Adrenal gland (tissue), 12 donors: ENCODE measurements around the gene SPCS2. TPM values are rescaled to one million over a fixed set of nuclear protein-coding genes. Genes with fewer than 3 reads are reported as not detected.
A peak's percentile ranks its signal among the peaks of the same experiment; 100 is the strongest.

Experiments used
- DNase-seq, 7 donors: peaks; one replicate each; pipeline ENCODE4 v3.0.0-alpha.2; 2019 to 2020
- H3K27ac ChIP-seq, 5 donors: fragments of 200-600 bp; sonication (generic) in 4 of 5; 1 replicate in 3 of 5; 2 replicates in 2 of 5; pipeline versions ENCODE4 v1.5.1 to v1.8.0; 2016 to 2020; ENCODE audit warnings: mild to moderate bottlenecking in 1 of 5
- H3K27me3 ChIP-seq: fragments of 200-600 bp; 2 replicates; pipeline ENCODE4 v1.8.0; 2021
- H3K36me3 ChIP-seq, 2 donors: fragments of 200-600 bp; replicated peaks in 1 of 2; 1 replicate in 1 of 2; 2 replicates in 1 of 2; pipeline versions ENCODE4 v1.5.1 to v1.8.0; 2018 to 2022
- H3K4me1 ChIP-seq, 2 donors: fragments of 200-600 bp; replicated peaks in 1 of 2; 1 replicate in 1 of 2; 2 replicates in 1 of 2; pipeline versions ENCODE4 v1.5.1 to v1.8.0; 2018 to 2021
- H3K4me3 ChIP-seq, 4 donors: fragments of 200-600 bp; sonication (generic) in 3 of 4; one replicate each; pipeline ENCODE4 v1.5.1; 2016 to 2018
- H3K9me3 ChIP-seq, 3 donors: fragments of 200-600 bp; sonication (generic) in 1 of 3; replicated peaks in 1 of 3; 1 replicate in 2 of 3; 2 replicates in 1 of 3; pipeline versions ENCODE4 v1.5.1 to v1.8.0; 2016 to 2021
- POLR2A ChIP-seq, 2 donors: fragments of 450-650 bp; IDR thresholded peaks; one replicate each; pipeline ENCODE4 v1.6.1; 2017; ENCODE audit warnings: antibody characterized with exemption in 2 of 2, mild to moderate bottlenecking in 2 of 2, moderate library complexity in 1 of 2
- WGBS, 4 donors: extraction: QIAGEN DNeasy Blood & Tissue Kit in 2 of 4; methylation state at CpG; one replicate each; pipeline versions ENCODE4 v1.1.5 to v1.1.7; 2013 to 2017; 5-methylcytosine and 5-hydroxymethylcytosine counted together
- intact Hi-C, 2 donors: fragments of 100-400 bp; cut with DNase I; formaldehyde crosslinking; loops; one replicate each; pipeline versions ENCODE4 v1.14.1 to v1.15.0; 2022 to 2023
- polyA plus RNA-seq, 3 donors: library from polyadenylated mRNA; stranded (reverse); fragments of 200-250 nt in 2 of 3; fragments of 350-450 nt in 1 of 3; fragmentation: Illumina TruSeq in 1 of 3; extraction: RNeasy Lipid Tissue Mini Kit (QIAGEN cat#74804) in 1 of 3; gene quantifications; one replicate each; pipeline ENCODE4 v1.2.3, GENCODE V29; 2013 to 2014
- total RNA-seq, 9 donors: library from RNA; depleted of rRNA in 4 of 9; stranded (reverse); fragments of >200 nt in 4 of 9; fragments of 120-200 nt in 1 of 9; fragmentation: NEBNext Ultra II Directional in 1 of 9; extraction: Animal tissue kit (Norgen Biotek cat#: 25700) in 1 of 9; gene quantifications; one replicate each; pipeline versions ENCODE4 v1.1.0 to v1.2.4, GENCODE V29; 2013 to 2023
- TF ChIP-seq, protein P1 (sequence below), 6 experiments: fragments of 450-650 bp in 4 of 6; fragments of 200-600 bp in 2 of 6; sonication (generic) in 1 of 6; IDR thresholded peaks; 1 replicate in 5 of 6; 2 replicates in 1 of 6; pipeline versions ENCODE4 v1.5.1 to v1.8.0; 2016 to 2021; ENCODE audit warnings: antibody characterized with exemption in 6 of 6, mild to moderate bottlenecking in 2 of 6, moderate library complexity in 1 of 6
- donor health status: healthy with polysubstance abuse.
- donor health status: Bipolar disorder and iron deficiency.
- donor health status: DM: yes; HTN: yes; CAD: no.
- donor health status: DM: no; HTN: no; CAD: no.
- donor health status: DM: no; HTN: no; CAD: no.
- donor health status: DM: yes; HTN: yes; CAD: no.

Gene SPCS2
- total and polyA plus RNA-seq, 12 donors, result 38.6 to 287 (median 124) TPM

DNA sequence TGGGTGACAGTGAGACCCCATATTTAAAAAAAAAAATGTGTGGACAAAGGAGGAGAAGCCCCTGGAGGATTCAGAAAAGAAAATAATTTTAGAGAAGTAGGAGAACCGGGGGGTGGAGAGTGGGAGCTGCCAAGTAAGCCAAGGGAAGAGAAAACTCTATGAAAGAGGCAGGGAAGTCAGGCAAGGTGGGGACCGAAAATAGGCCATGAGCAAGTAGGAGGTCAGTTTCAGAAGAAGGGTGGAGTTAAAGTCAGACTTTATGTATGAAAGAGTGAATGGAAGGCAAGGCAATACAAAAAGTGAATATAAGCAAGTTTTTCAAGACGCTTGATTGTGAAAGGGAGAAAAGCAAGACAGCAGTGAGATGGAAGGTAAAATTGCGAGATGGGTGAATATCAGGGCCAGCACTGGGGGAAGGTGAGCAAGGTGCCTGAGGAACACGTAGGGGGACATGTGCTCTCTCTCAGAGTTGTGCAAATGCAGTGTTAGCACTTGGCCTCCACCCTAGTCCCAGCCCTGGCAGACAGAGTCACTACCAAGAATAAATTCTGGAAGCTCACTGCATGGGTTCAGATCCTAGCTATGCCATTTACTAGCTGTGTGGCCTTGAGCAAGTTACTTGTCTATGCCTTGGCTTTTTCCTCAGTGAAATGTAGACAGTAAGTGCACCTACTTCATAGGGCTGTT is 6.8 kb upstream of the SPCS2 start:
- no peaks in the 10 kb centered on the region for H3K4me1 ChIP-seq
- 85 to 95% (median 89%) methylated on average over 5 of the region's 5 CpGs for WGBS, 4 donors
- no peaks in the 10 kb centered on the region for H3K27me3 ChIP-seq
- no peak overlapping the region for H3K27ac ChIP-seq
- no peaks in the 10 kb centered on the region for H3K9me3 ChIP-seq
- intact Hi-C loops, result no loop called here
- DNase-seq, result no peak
- H3K4me3 ChIP-seq, result no peak overlapping the region
- H3K36me3 ChIP-seq, result no peaks in the 10 kb centered on the region
- TF ChIP-seq POLR2A (IDR thresholded peaks at IDR 0.05), result no peak
- TF ChIP-seq, protein P1, sequence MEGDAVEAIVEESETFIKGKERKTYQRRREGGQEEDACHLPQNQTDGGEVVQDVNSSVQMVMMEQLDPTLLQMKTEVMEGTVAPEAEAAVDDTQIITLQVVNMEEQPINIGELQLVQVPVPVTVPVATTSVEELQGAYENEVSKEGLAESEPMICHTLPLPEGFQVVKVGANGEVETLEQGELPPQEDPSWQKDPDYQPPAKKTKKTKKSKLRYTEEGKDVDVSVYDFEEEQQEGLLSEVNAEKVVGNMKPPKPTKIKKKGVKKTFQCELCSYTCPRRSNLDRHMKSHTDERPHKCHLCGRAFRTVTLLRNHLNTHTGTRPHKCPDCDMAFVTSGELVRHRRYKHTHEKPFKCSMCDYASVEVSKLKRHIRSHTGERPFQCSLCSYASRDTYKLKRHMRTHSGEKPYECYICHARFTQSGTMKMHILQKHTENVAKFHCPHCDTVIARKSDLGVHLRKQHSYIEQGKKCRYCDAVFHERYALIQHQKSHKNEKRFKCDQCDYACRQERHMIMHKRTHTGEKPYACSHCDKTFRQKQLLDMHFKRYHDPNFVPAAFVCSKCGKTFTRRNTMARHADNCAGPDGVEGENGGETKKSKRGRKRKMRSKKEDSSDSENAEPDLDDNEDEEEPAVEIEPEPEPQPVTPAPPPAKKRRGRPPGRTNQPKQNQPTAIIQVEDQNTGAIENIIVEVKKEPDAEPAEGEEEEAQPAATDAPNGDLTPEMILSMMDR (IDR thresholded peaks at IDR 0.05), result no peak

DNA sequence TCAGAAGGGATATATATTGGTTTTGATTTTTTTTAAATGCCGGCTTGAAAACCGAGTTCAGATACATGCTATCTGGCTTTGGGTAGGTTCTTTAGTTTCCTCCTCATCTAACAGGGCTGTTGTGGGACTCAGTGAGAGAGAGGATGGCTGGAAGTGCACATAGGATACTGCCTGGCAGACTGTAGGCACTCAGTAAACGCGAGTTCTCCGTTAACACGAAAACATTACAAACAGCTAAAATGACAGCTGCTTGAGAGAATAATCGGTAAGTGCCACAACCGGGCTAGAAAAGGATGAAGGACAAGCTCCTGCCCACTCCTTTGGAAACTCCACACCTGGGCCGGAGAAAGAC is 544 bp upstream of the SPCS2 start:
- WGBS, 4 donors, result 1 to 3% (median 2%) methylated on average over 8 to 9 of the region's 9 CpGs
- H3K36me3 ChIP-seq, result no peaks in the 10 kb centered on the region
- TF ChIP-seq POLR2A (IDR thresholded peaks at IDR 0.05), result no peak
- TF ChIP-seq, protein P1 (IDR thresholded peaks at IDR 0.05), result no peak
- H3K9me3 ChIP-seq, result no peaks in the 10 kb centered on the region
- H3K27ac ChIP-seq, result peak overlapping the region in 3 of 5 donors; percentile 73 to 86 (median 84)
- peaks cover 1 to 41% of the 10 kb centered on the region in 2 donors for H3K4me1 ChIP-seq
- no peak for DNase-seq
- peak overlapping the region; percentile 64 to 81 (median 76) for H3K4me3 ChIP-seq
- H3K27me3 ChIP-seq, result no peaks in the 10 kb centered on the region
- intact Hi-C loops, result no loop called here

DNA sequence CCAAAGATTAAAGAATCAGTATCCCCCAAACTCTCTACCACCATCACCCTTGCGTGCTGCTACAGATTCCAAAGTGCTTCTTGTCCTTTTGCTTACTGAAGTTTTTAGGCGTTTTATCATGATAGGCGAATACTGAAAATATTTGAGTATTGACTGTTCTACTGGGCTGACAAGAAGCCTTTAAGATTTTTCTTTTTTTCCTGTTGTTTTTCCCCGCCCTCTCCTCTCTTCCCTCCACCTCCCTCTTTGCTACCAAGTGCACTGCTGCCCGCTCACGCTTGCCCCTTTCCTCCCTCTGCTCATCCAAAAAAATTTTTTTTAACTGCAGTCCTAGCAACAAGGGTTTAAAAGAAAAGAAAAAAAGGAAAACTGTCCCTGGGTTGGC is 679 bp downstream of the SPCS2 start:
- H3K27ac ChIP-seq, result peak overlapping the region; percentile 4 to 86 (median 73)
- intact Hi-C loops, result no loop called here
- WGBS, 4 donors, result 1 to 2% (median 1%) methylated on average over 6 of the region's 6 CpGs
- H3K36me3 ChIP-seq, result no peaks in the 10 kb centered on the region
- peak overlapping the region in 3 of 4 donors; percentile 75 to 76 (median 76) for H3K4me3 ChIP-seq
- DNase-seq, result no peak
- H3K4me1 ChIP-seq, result peaks cover 3 to 48% of the 10 kb centered on the region in 2 donors
- H3K27me3 ChIP-seq, result no peaks in the 10 kb centered on the region
- no peaks in the 10 kb centered on the region for H3K9me3 ChIP-seq
- TF ChIP-seq, protein P1 (IDR thresholded peaks at IDR 0.05), result no peak
- no peak for TF ChIP-seq POLR2A (IDR thresholded peaks at IDR 0.05)

DNA sequence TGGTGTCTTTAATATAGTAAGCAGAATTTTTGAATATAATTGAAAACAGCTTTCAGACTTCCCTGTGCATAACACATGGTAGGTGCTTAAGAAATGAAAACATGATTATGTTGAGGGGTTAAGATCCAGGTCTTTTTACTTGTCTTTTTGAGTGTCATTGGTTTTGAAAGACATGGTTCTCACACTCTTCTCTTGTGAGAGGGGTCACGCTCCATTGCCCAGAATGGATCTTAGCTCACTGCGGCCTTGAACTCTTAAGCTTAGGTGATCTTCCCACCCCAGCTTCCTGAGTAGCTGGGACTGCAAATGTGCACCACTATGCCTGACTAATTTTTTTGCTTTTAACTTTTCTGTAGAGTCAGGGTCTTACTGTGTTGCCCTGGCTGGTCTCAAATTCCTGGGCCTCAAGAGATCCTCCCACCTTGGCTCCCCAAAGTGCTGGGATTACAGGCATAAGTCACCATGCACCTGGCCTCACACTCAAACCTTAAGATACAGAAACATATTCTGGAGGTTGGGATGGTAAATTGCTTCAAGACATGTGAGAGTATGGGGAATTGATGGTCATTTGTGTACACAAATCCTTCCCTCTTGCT is 1.4 kb downstream of the SPCS2 start:
- Histone ChIP-seq H3K4me3 (peak overlapping the region in 1 of 4 donors; percentile 76), H3K4me1 (peaks cover 3 to 51% of the 10 kb centered on the region in 2 donors), H3K36me3 (no peaks in the 10 kb centered on the region), H3K27me3 (no peaks in the 10 kb centered on the region), H3K27ac (peak overlapping the region in 1 of 5 donors; percentile 4), H3K9me3 (no peaks in the 10 kb centered on the region)
- intact Hi-C loops, result no loop called here
- no peak for DNase-seq
- WGBS, 4 donors, result 49 to 72% (median 52%) methylated on average over 2 of the region's 2 CpGs
- TF ChIP-seq, protein P1 (IDR thresholded peaks at IDR 0.05), result no peak
- TF ChIP-seq POLR2A (IDR thresholded peaks at IDR 0.05), result no peak
